CD14-positive monocyte (primary cell): Measurements from ENCODE around the gene C1QTNF8. TPM values are rescaled to one million over a fixed set of nuclear protein-coding genes. Genes with fewer than 3 reads are reported as not detected.

Source experiments
- DNase-seq, 3 donors: peaks; one replicate each; pipeline ENCODE4 v3.0.0-alpha.2; 2011 to 2022
- H2AFZ ChIP-seq: 2 replicates; pipeline ENCODE4 v1.6.0; 2012; ENCODE audit warnings: mild to moderate bottlenecking, low read depth, low read length, inconsistent platforms; ENCODE audit not compliant: insufficient read depth, poor library complexity, severe bottlenecking
- H3K27ac ChIP-seq, 2 donors: 1 replicate in 1 of 2; 2 replicates in 1 of 2; pipeline ENCODE4 v1.5.1; 2012 to 2013; ENCODE audit warnings: low read length in 2 of 2, control low read depth in 1 of 2, inconsistent platforms in 1 of 2, low read depth in 1 of 2, mild to moderate bottlenecking in 1 of 2
- H3K27me3 ChIP-seq, 2 donors: one replicate each; pipeline versions ENCODE4 v1.6.0 to v1.6.1; 2011 to 2013; ENCODE audit warnings: low read length in 2 of 2; ENCODE audit not compliant: control insufficient read depth in 2 of 2, insufficient read depth in 2 of 2
- H3K36me3 ChIP-seq, 2 donors: replicated peaks in 1 of 2; 1 replicate in 1 of 2; 2 replicates in 1 of 2; pipeline versions ENCODE4 v1.5.1 to v1.6.1; 2012 to 2013; ENCODE audit warnings: low read length in 2 of 2, control low read depth in 1 of 2, inconsistent platforms in 1 of 2, mild to moderate bottlenecking in 1 of 2; ENCODE audit not compliant: insufficient read depth in 2 of 2, control insufficient read depth in 1 of 2
- H3K4me1 ChIP-seq, 2 donors: 1 replicate in 1 of 2; 2 replicates in 1 of 2; pipeline versions ENCODE4 v1.5.1 to v1.6.1; 2012 to 2013; ENCODE audit warnings: low read length in 2 of 2, control low read depth in 1 of 2, inconsistent platforms in 1 of 2, mild to moderate bottlenecking in 1 of 2, moderate library complexity in 1 of 2; ENCODE audit not compliant: insufficient read depth in 2 of 2, control insufficient read depth in 1 of 2
- H3K4me2 ChIP-seq: replicated peaks from 2 replicates; pipeline ENCODE3; 2012; ENCODE audit warnings: low read length, moderate library complexity, mild to moderate bottlenecking; ENCODE audit not compliant: poor library complexity, severe bottlenecking; ENCODE audit errors: extremely low read depth
- H3K4me3 ChIP-seq, 3 experiments: fragments of 200-600 bp in 1 of 3; sonication (generic) in 1 of 3; replicated peaks in 1 of 3; 1 replicate in 2 of 3; 2 replicates in 1 of 3; pipeline ENCODE4 v1.5.1; 2011 to 2013; ENCODE audit warnings: low read length in 3 of 3, mild to moderate bottlenecking in 3 of 3, control low read depth in 2 of 3, low read depth in 2 of 3, inconsistent platforms in 1 of 3, moderate library complexity in 1 of 3
- H3K79me2 ChIP-seq: 2 replicates; pipeline ENCODE4 v1.6.0; 2012; ENCODE audit warnings: mild to moderate bottlenecking, control low read depth, inconsistent platforms, low read length, moderate library complexity; ENCODE audit not compliant: insufficient read depth
- H3K9ac ChIP-seq: 2 replicates; pipeline ENCODE4 v1.6.0; 2017; ENCODE audit warnings: low read length, mild to moderate bottlenecking; ENCODE audit not compliant: insufficient read depth, poor library complexity, severe bottlenecking
- H3K9me3 ChIP-seq, 2 donors: replicated peaks in 1 of 2; 1 replicate in 1 of 2; 2 replicates in 1 of 2; pipeline versions ENCODE4 v1.5.1 to v1.6.1; 2012 to 2013; ENCODE audit warnings: low read length in 2 of 2, control low read depth in 1 of 2; ENCODE audit not compliant: control insufficient read depth in 1 of 2, insufficient read depth in 1 of 2
- H4K20me1 ChIP-seq: 2 replicates; pipeline ENCODE4 v1.6.0; 2012; ENCODE audit warnings: mild to moderate bottlenecking, low read length, control low read depth, moderate library complexity; ENCODE audit not compliant: insufficient read depth
- H3K27ac Mint-ChIP-seq, 7 donors: one replicate each; pipeline ENCODE4 v1.8.0; 2020; ENCODE audit warnings: mild to moderate bottlenecking in 7 of 7, mixed read lengths in 7 of 7, moderate library complexity in 6 of 7, inconsistent platforms in 2 of 7
- H3K27me3 Mint-ChIP-seq, 3 donors: one replicate each; pipeline ENCODE4 v1.8.0; 2021 to 2022; ENCODE audit warnings: low read depth in 3 of 3, mild to moderate bottlenecking in 3 of 3, mixed read lengths in 3 of 3, moderate library complexity in 3 of 3, inconsistent platforms in 1 of 3
- H3K36me3 Mint-ChIP-seq, 2 donors: one replicate each; pipeline ENCODE4 v1.8.0; 2020; ENCODE audit warnings: mixed read lengths in 2 of 2, inconsistent platforms in 1 of 2, mild to moderate bottlenecking in 1 of 2
- H3K4me1 Mint-ChIP-seq: one replicate; pipeline ENCODE4 v1.8.0; 2020; ENCODE audit warnings: mild to moderate bottlenecking, mixed read lengths
- H3K4me3 Mint-ChIP-seq, 2 donors: one replicate each; pipeline ENCODE4 v1.8.0; 2020; ENCODE audit warnings: mild to moderate bottlenecking in 2 of 2, mixed read lengths in 2 of 2, moderate library complexity in 1 of 2
- H3K9me3 Mint-ChIP-seq, 7 donors: one replicate each; pipeline ENCODE4 v1.8.0; 2020 to 2022; ENCODE audit warnings: mixed read lengths in 7 of 7, mild to moderate bottlenecking in 6 of 7, moderate library complexity in 6 of 7, inconsistent platforms in 2 of 7
- WGBS: methylation state at CpG from one replicate; pipeline ENCODE4 v1.1.5; 2013; ENCODE audit warnings: missing lambda C conversion rate; ENCODE audit not compliant: insufficient coverage; 5-methylcytosine and 5-hydroxymethylcytosine counted together
- intact Hi-C, 2 donors: fragments of 100-400 bp; cut with micrococcal nuclease; formaldehyde crosslinking; loops; one replicate each; pipeline versions ENCODE4 v1.15.0 to v1.15.1; 2023
- polyA plus RNA-seq, 3 donors: library from polyadenylated mRNA; depleted of rRNA in 1 of 3; unstranded in 2 of 3; stranded (reverse) in 1 of 3; fragments of 300-500 nt in 2 of 3; fragments of >200 nt in 1 of 3; fragmentation: Illumina TruSeq in 2 of 3; gene quantifications; 1 replicate in 2 of 3; 2 replicates in 1 of 3; pipeline ENCODE4 v1.2.3, GENCODE V29; 2012 to 2021
- TF ChIP-seq, protein P1 (sequence below): fragments of 200-600 bp; IDR thresholded peaks from one replicate; pipeline ENCODE4 v1.8.0; 2022; ENCODE audit warnings: antibody characterized with exemption, mild to moderate bottlenecking

C1QTNF8 gene
- polyA plus RNA-seq, 3 donors = not detected

DNA sequence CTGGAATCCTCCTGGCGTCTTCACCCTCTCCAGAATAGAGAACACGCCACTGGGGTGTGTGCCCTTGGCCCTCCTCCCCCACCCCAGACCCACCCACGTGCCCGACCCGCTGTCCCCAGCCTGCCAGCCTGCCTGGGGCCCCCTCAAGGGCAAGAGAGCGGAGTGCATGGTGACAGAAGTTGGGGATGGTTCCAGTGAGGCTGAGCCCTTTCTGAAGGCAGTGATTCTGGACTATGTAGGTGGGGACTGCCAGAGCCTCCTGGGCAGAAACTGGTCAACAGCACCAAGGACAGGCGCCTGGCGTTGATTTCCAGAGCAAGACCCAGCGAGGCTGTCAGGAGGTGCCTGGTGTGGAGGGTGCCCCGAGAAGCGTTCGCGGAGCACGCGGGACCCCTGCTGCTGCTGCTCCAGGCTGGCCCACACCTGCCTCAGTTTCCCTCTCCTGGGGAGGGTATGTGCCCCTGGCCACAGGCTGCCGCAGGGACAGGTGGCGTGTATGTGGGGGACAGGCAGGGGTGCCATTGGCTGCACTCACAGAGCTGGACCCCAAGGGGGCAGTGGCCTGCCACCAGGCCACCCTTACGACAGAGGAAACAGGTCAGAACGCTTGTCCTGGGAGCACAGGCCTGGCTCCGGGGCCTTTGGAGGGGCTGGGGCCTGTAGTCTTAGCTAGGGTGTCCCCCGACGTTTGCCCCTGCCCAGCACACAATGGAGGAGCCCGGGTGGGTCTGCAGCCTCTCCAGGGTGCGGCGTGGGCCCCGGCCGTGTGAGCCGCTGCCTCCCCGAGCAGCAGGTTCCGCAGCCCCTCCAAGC is 22.3 kb downstream of the C1QTNF8 start:
- Histone ChIP-seq H4K20me1 (no peaks in the 10 kb centered on the region), H3K9ac (no peak overlapping the region), H3K4me1 (no peaks in the 10 kb centered on the region), H3K36me3 (no peaks in the 10 kb centered on the region), H3K9me3 (no peaks in the 10 kb centered on the region), H3K4me2 (no peak overlapping the region), H2AFZ (no peak overlapping the region), H3K27ac (no peak overlapping the region), H3K79me2 (no peaks in the 10 kb centered on the region), H3K27me3 (peaks cover 0 to 35% of the 10 kb centered on the region in 2 donors), H3K4me3 (no peak overlapping the region)
- whole genome bisulfite sequencing = 70% methylated on average over 25 of the region's 30 CpGs
- TF ChIP-seq, protein P1, sequence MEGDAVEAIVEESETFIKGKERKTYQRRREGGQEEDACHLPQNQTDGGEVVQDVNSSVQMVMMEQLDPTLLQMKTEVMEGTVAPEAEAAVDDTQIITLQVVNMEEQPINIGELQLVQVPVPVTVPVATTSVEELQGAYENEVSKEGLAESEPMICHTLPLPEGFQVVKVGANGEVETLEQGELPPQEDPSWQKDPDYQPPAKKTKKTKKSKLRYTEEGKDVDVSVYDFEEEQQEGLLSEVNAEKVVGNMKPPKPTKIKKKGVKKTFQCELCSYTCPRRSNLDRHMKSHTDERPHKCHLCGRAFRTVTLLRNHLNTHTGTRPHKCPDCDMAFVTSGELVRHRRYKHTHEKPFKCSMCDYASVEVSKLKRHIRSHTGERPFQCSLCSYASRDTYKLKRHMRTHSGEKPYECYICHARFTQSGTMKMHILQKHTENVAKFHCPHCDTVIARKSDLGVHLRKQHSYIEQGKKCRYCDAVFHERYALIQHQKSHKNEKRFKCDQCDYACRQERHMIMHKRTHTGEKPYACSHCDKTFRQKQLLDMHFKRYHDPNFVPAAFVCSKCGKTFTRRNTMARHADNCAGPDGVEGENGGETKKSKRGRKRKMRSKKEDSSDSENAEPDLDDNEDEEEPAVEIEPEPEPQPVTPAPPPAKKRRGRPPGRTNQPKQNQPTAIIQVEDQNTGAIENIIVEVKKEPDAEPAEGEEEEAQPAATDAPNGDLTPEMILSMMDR = no peak
- intact Hi-C loops = no loop called here
- H3K4me3 Mint-ChIP-seq = no peak overlapping the region
- peaks cover 18 to 66% (median 20%) of the 10 kb centered on the region in 3 donors for H3K27me3 Mint-ChIP-seq
- peaks cover 0 to 3% (median 0%) of the 10 kb centered on the region in 7 donors for H3K9me3 Mint-ChIP-seq
- no peaks in the 10 kb centered on the region for H3K4me1 Mint-ChIP-seq
- H3K36me3 Mint-ChIP-seq = no peaks in the 10 kb centered on the region
- H3K27ac Mint-ChIP-seq = no peak overlapping the region
- DNase-seq = no peak

DNA sequence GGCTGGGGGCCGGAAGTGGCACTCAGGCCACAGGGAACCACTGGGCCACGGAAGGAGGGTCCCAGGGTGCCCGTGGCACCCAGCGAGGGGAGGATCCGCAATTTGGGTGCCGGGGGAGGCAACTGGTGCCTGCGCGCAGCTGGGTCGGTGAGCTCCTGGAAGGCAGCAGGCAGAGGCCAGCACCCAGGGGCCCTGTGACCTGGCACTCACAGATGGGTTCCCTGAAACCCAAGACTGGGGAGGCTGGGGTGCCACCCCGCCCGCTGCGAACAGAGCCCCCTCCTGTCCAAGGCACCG is 22.8 kb downstream of the C1QTNF8 start:
- H3K9ac ChIP-seq = no peak overlapping the region
- no peaks in the 10 kb centered on the region for H4K20me1 ChIP-seq
- H3K4me1 ChIP-seq = no peaks in the 10 kb centered on the region
- TF ChIP-seq, protein P1 = no peak
- no peaks in the 10 kb centered on the region for H3K79me2 ChIP-seq
- Mint-ChIP-seq H3K27me3 (peaks cover 18 to 66% (median 23%) of the 10 kb centered on the region in 3 donors), H3K27ac (no peak overlapping the region), H3K4me1 (no peaks in the 10 kb centered on the region), H3K4me3 (no peak overlapping the region), H3K36me3 (no peaks in the 10 kb centered on the region), H3K9me3 (peaks cover 0 to 3% (median 0%) of the 10 kb centered on the region in 7 donors)
- H3K27ac ChIP-seq = no peak overlapping the region
- H3K4me3 ChIP-seq = no peak overlapping the region
- no peak overlapping the region for H3K4me2 ChIP-seq
- H2AFZ ChIP-seq = no peak overlapping the region
- H3K9me3 ChIP-seq = no peaks in the 10 kb centered on the region
- H3K27me3 ChIP-seq = peaks cover 0 to 35% of the 10 kb centered on the region in 2 donors
- intact Hi-C loops = no loop called here
- no peak for DNase-seq
- 72% methylated on average over 12 of the region's 13 CpGs for WGBS
- no peaks in the 10 kb centered on the region for H3K36me3 ChIP-seq
